ENCODE data around the gene FEZ2. TPM values are rescaled to one million over a fixed set of nuclear protein-coding genes. Genes with fewer than 3 reads are reported as not detected.

FEZ2 gene
- total and polyA plus RNA-seq, 9 of the 15 experiments (the other 6 are each of a cell fraction or from before 2014, with no cell fraction given), result 9.9 to 35.5 (median 20.1) TPM

DNA sequence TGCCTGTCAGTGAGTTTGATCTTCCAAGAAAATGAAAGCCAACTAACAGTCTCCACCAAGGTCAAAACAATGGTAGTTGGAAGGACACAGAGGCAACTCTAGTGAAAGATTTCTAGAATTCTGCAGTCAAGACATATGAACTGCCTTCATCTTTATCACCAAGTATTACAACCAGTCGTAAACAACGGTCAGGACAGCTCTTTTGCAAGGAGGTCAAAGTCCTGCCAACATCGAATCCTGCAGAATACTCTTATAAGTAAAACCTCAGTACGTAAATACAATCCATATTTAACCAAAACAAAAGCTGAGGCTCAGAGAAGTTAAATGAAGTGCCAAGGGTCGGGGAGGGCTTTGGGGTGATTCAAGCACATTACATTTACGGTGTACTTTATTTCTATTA, 3.1 kb downstream of the FEZ2 start:
- ChIA-PET CTCF (ENCODE audit: low intra/inter-chr PET ratio) (no interaction called here), POLR2A (interaction anchor here (0.6 kb wide), 1 partner anchor 427 kb away, joined by 3 read pairs; no protein-coding TSS in a partner anchor)
- Histone ChIP-seq H3K27ac (ENCODE audit: extremely low read depth, low read depth, low read length) (no peak overlapping the region), H3K9me3 (replicated peaks; ENCODE audit: control insufficient read depth, insufficient read depth, low read depth, low read length) (no peaks in the 10 kb centered on the region), H4K20me1 (replicated peaks; ENCODE audit: control insufficient read depth, insufficient read depth, low read length) (no peaks in the 10 kb centered on the region), H3K4me1 (replicated peaks in 1 of 2; ENCODE audit: control insufficient read depth in 2 of 2, insufficient read depth in 2 of 2, low read length in 2 of 2) (peaks cover 4 to 10% of the 10 kb centered on the region in 2 experiments; a peak in 4 of 5 replicates), H3K4me3 (no peak overlapping the region), H3K79me2 (ENCODE audit: control insufficient read depth, insufficient read depth, low read length) (peaks cover 32% of the 10 kb centered on the region), H3K4me2 (ENCODE audit: insufficient read depth, low read length) (no peak overlapping the region), H2AFZ (ENCODE audit: low read depth, low read length) (no peak overlapping the region), H3K36me3 (ENCODE audit: control insufficient read depth, insufficient read depth, low read length) (peaks cover 15% of the 10 kb centered on the region; the same call in 2 of the 3 replicates), H3K27me3 (ENCODE audit: control insufficient read depth in 2 of 2, insufficient read depth in 2 of 2, low read length in 2 of 2) (no peaks in the 10 kb centered on the region), H3K9ac (ENCODE audit: insufficient read depth in 1 of 2, low read depth in 2 of 2, low read length in 2 of 2) (no peak overlapping the region), H3K9me1 (ENCODE audit: control insufficient read depth, insufficient read depth, low read length) (no peaks in the 10 kb centered on the region)
- no peak for TF ChIP-seq CBX2 (IDR thresholded peaks at IDR 0.05; ENCODE audit: insufficient read depth, low read length, poor library complexity, severe bottlenecking)
- 94% methylated on average over 6 of the region's 6 CpGs for WGBS (ENCODE audit: insufficient coverage, low coverage, missing lambda C conversion rate)
- no TSS peak for BruUV-seq (replicated peaks)
- ATAC-seq (no peak), FAIRE-seq (no peak), DNase-seq (ENCODE audit: extremely low read depth in 1 of 4, low spot score in 3 of 4) (no peak)
- in situ Hi-C loops (cut with MboI), result no loop called here
- intact Hi-C loops (cut with micrococcal nuclease), result no loop called here

DNA sequence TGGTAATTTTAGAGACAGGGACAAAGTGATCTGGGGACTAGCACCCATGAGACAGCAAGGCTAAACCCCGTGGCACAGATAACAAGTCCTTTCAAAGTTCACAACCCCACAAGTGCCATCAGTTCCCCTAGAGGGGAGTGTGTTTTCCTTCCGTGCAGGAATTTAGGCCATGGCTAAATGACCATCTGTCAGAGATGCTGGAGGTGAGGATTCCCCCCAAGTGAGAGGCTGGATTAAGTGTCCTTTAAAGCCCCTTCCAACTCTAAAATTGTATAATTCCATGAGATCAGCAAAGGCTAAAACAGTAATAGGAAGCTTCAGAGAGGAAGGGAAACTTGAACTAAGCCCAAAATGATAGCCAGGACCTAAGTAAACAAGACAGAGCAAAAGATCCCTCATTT, 8.7 kb downstream of the FEZ2 start:
- Histone ChIP-seq H2AFZ (ENCODE audit: low read depth, low read length) (no peak overlapping the region), H3K4me2 (ENCODE audit: insufficient read depth, low read length) (no peak overlapping the region), H3K79me2 (ENCODE audit: control insufficient read depth, insufficient read depth, low read length) (peaks cover 4% of the 10 kb centered on the region; the same call in 1 of the 3 replicates), H3K27ac (ENCODE audit: extremely low read depth, low read depth, low read length) (no peak overlapping the region), H3K27me3 (ENCODE audit: control insufficient read depth in 2 of 2, insufficient read depth in 2 of 2, low read length in 2 of 2) (no peaks in the 10 kb centered on the region), H3K9ac (ENCODE audit: insufficient read depth in 1 of 2, low read depth in 2 of 2, low read length in 2 of 2) (no peak overlapping the region), H3K4me3 (no peak overlapping the region), H3K9me3 (replicated peaks; ENCODE audit: control insufficient read depth, insufficient read depth, low read depth, low read length) (no peaks in the 10 kb centered on the region), H3K4me1 (replicated peaks in 1 of 2; ENCODE audit: control insufficient read depth in 2 of 2, insufficient read depth in 2 of 2, low read length in 2 of 2) (no peaks in the 10 kb centered on the region), H3K36me3 (ENCODE audit: control insufficient read depth, insufficient read depth, low read length) (peaks cover 45% of the 10 kb centered on the region), H3K9me1 (ENCODE audit: control insufficient read depth, insufficient read depth, low read length) (no peaks in the 10 kb centered on the region), H4K20me1 (replicated peaks; ENCODE audit: control insufficient read depth, insufficient read depth, low read length) (no peaks in the 10 kb centered on the region)
- intact Hi-C loops (cut with micrococcal nuclease), result no loop called here
- FAIRE-seq, result no peak
- BruUV-seq (replicated peaks), result no TSS peak
- ATAC-seq, result no peak
- CTCF ChIA-PET (ENCODE audit: low intra/inter-chr PET ratio), result no interaction called here
- no peak for TF ChIP-seq ZNF134 (CRISPR knock-in tag; conservative IDR thresholded peaks at IDR 0.05)
- 73% methylated on average over 2 of the region's 2 CpGs for WGBS (ENCODE audit: insufficient coverage, low coverage, missing lambda C conversion rate)
- DNase-seq (ENCODE audit: extremely low read depth in 1 of 4, low spot score in 3 of 4), result no peak
- in situ Hi-C loops (cut with MboI), result no loop called here
- POLR2A ChIA-PET, result no interaction called here

Data from K562 (cell line).